SU-DHL-6 (cell line): ENCODE results near the gene SLC3A2.

Source experiments
- CTCF ChIP-seq: fragments of 200-600 bp; sonication (generic); IDR thresholded peaks from one replicate; pipeline ENCODE4 v1.5.1; 2017; ENCODE audit warnings: antibody characterized with exemption, mild to moderate bottlenecking, low read length, moderate library complexity; ENCODE audit not compliant: insufficient read depth, poor library complexity, severe bottlenecking
- EZH2phosphoT487 ChIP-seq: fragments of 200-600 bp; sonication (generic), shearing (Covaris generic); conservative IDR thresholded peaks from 2 replicates; pipeline ENCODE4 v1.6.1; 2018; ENCODE audit warnings: mild to moderate bottlenecking, antibody characterized with exemption, low read length, moderate library complexity, mixed read lengths

DNA sequence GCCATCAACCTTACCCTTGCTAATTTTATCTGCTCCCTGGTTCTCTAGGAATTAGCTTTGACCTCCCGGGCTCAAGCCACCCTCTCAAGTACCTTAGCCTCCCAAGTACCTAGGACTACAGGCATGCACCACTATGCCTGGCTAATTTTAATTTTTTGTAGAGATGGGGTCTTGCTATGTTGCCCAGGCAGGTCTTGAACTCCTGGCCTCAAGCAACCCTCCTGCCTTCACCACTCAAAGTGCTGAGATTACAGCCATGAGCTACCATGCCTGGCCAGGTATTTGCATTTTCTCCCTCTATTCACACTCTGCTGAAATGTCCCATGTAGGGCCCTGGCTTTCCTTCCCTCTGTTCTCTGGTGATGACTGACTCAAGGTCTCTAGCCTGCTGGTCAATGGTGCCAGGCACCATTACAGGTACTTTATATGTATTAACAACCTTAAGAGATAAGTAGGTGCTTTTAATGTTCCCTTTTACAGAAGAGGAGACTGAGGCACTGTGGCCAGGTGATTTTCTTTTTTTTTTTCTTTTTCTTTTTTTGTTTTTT, 32.9 kb upstream of the SLC3A2 start:
- TF ChIP-seq CTCF: no peak
- TF ChIP-seq EZH2phosphoT487: no peak
